H9 (cell line): Measurements from ENCODE around the gene PHC3. TPM values are rescaled to one million over a fixed set of nuclear protein-coding genes. Genes with fewer than 3 reads are reported as not detected.
A peak's percentile ranks its signal among the peaks of the same experiment; 100 is the strongest.

Experiments
- DNase-seq: peaks from one replicate; pipeline ENCODE4 v3.0.0-alpha.2; 2017
- H2AFZ ChIP-seq: one replicate; pipeline ENCODE4 v1.6.1; 2013; ENCODE audit warnings: mild to moderate bottlenecking, low read length, control low read depth, moderate library complexity
- H2AK5ac ChIP-seq: 2 replicates; pipeline ENCODE4 v1.6.1; 2013; ENCODE audit warnings: low read length, control low read depth, mixed read lengths; ENCODE audit not compliant: insufficient read length
- H2BK120ac ChIP-seq: one replicate; pipeline ENCODE4 v1.6.1; 2013; ENCODE audit warnings: low read depth, mild to moderate bottlenecking, low read length, control low read depth, inconsistent platforms; ENCODE audit not compliant: poor library complexity, severe bottlenecking
- H2BK12ac ChIP-seq: 2 replicates; pipeline ENCODE4 v1.6.1; 2013; ENCODE audit warnings: low read length, control low read depth, mixed read lengths, low read depth; ENCODE audit not compliant: insufficient read length
- H2BK15ac ChIP-seq: 2 replicates; pipeline ENCODE4 v1.6.1; 2013; ENCODE audit warnings: low read depth, low read length, control low read depth
- H2BK20ac ChIP-seq: one replicate; pipeline ENCODE4 v1.6.1; 2013; ENCODE audit warnings: low read depth, mild to moderate bottlenecking, low read length, control low read depth, inconsistent platforms; ENCODE audit not compliant: poor library complexity, severe bottlenecking
- H2BK5ac ChIP-seq: 2 replicates; pipeline ENCODE4 v1.6.1; 2013; ENCODE audit warnings: low read length, control low read depth, mixed read lengths; ENCODE audit not compliant: insufficient read length
- H3K14ac ChIP-seq: 2 replicates; pipeline ENCODE4 v1.6.1; 2013; ENCODE audit warnings: low read length, control low read depth; ENCODE audit not compliant: insufficient read depth
- H3K18ac ChIP-seq: 2 replicates; pipeline ENCODE4 v1.6.1; 2013; ENCODE audit warnings: low read depth, mild to moderate bottlenecking, mixed read lengths, low read length, control low read depth; ENCODE audit not compliant: insufficient read length
- H3K23ac ChIP-seq: 2 replicates; pipeline ENCODE4 v1.6.1; 2013; ENCODE audit warnings: low read length, control low read depth, mixed read lengths, low read depth; ENCODE audit not compliant: insufficient read length
- H3K23me2 ChIP-seq: 2 replicates; pipeline ENCODE4 v1.6.1; 2013; ENCODE audit warnings: low read depth, mild to moderate bottlenecking, mixed read lengths, low read length, control low read depth; ENCODE audit not compliant: insufficient read length, poor library complexity, severe bottlenecking
- H3K27ac ChIP-seq: 2 replicates; pipeline ENCODE4 v1.5.1; 2013; ENCODE audit warnings: low read length, control low read depth, mixed read lengths, low read depth; ENCODE audit not compliant: insufficient read length
- H3K27me3 ChIP-seq: 2 replicates; pipeline ENCODE4 v1.6.1; 2013; ENCODE audit warnings: low read length, control low read depth, inconsistent platforms; ENCODE audit not compliant: insufficient read depth
- H3K4ac ChIP-seq: 2 replicates; pipeline ENCODE4 v1.6.1; 2013; ENCODE audit warnings: low read depth, mild to moderate bottlenecking, control low read depth, inconsistent platforms, low read length, moderate library complexity
- H3K4me1 ChIP-seq: 2 replicates; pipeline ENCODE4 v1.6.1; 2013; ENCODE audit warnings: low read length, control low read depth, inconsistent platforms; ENCODE audit not compliant: insufficient read depth
- H3K4me2 ChIP-seq: 2 replicates; pipeline ENCODE4 v1.6.1; 2013; ENCODE audit warnings: low read length, control low read depth, mixed read lengths; ENCODE audit not compliant: insufficient read length, insufficient read depth
- H3K56ac ChIP-seq: 2 replicates; pipeline ENCODE4 v1.6.1; 2013; ENCODE audit warnings: low read depth, mild to moderate bottlenecking, mixed read lengths, low read length, control low read depth; ENCODE audit not compliant: insufficient read length
- H3K79me1 ChIP-seq: 2 replicates; pipeline ENCODE4 v1.6.1; 2013; ENCODE audit warnings: low read depth, mild to moderate bottlenecking, moderate library complexity, low read length, control low read depth, inconsistent platforms; ENCODE audit not compliant: insufficient read depth, poor library complexity, severe bottlenecking
- H3K79me2 ChIP-seq: 2 replicates; pipeline ENCODE4 v1.6.1; 2013; ENCODE audit warnings: low read length, control low read depth, inconsistent platforms; ENCODE audit not compliant: insufficient read depth
- H3K9ac ChIP-seq: 2 replicates; pipeline ENCODE4 v1.6.1; 2013; ENCODE audit warnings: low read length, control low read depth, mixed read lengths; ENCODE audit not compliant: insufficient read length; ENCODE audit errors: extremely low read depth
- H3K9me3 ChIP-seq: one replicate; pipeline ENCODE4 v1.6.1; 2013; ENCODE audit warnings: low read depth, low read length, inconsistent platforms; ENCODE audit not compliant: control insufficient read depth
- H3T11ph ChIP-seq: one replicate; pipeline ENCODE4 v1.6.1; 2013; ENCODE audit warnings: mild to moderate bottlenecking, low read length, control low read depth, inconsistent platforms
- H4K20me1 ChIP-seq: one replicate; pipeline ENCODE4 v1.6.1; 2013; ENCODE audit not compliant: control insufficient read depth, insufficient read length, insufficient read depth
- H4K5ac ChIP-seq: 2 replicates; pipeline ENCODE4 v1.6.1; 2013; ENCODE audit warnings: low read depth, mild to moderate bottlenecking, mixed read lengths, low read length, control low read depth; ENCODE audit not compliant: insufficient read length
- H4K8ac ChIP-seq: replicated peaks from 2 replicates; pipeline ENCODE4 v1.6.1; 2013; ENCODE audit warnings: low read length, control low read depth, mixed read lengths, low read depth; ENCODE audit not compliant: insufficient read length
- H4K91ac ChIP-seq: 2 replicates; pipeline ENCODE4 v1.6.1; 2013; ENCODE audit warnings: low read depth, mild to moderate bottlenecking, moderate library complexity, mixed read lengths, low read length, control low read depth; ENCODE audit not compliant: insufficient read length
- H3K27ac Mint-ChIP-seq, 3 experiments: 2 replicates in 2 of 3; 3 replicates in 1 of 3; pipeline ENCODE4 v1.8.0; 2020 to 2021; ENCODE audit warnings: mixed read lengths in 3 of 3, mild to moderate bottlenecking in 1 of 3, moderate library complexity in 1 of 3
- H3K27me3 Mint-ChIP-seq: 2 replicates; pipeline ENCODE4 v1.8.0; 2021; ENCODE audit warnings: low read depth, mild to moderate bottlenecking, moderate library complexity, mixed read lengths
- H3K36me3 Mint-ChIP-seq, 3 experiments: 2 replicates in 2 of 3; 3 replicates in 1 of 3; pipeline ENCODE4 v1.8.0; 2020 to 2021; ENCODE audit warnings: low read depth in 3 of 3, mixed read lengths in 3 of 3; ENCODE audit not compliant: insufficient read depth in 1 of 3
- H3K4me1 Mint-ChIP-seq, 2 experiments: 2 replicates each; pipeline ENCODE4 v1.8.0; 2020; ENCODE audit warnings: mixed read lengths in 2 of 2
- H3K4me3 Mint-ChIP-seq, 2 experiments: 2 replicates in 1 of 2; 3 replicates in 1 of 2; pipeline ENCODE4 v1.8.0; 2020 to 2021; ENCODE audit warnings: mild to moderate bottlenecking in 2 of 2, mixed read lengths in 2 of 2, moderate library complexity in 1 of 2
- H3K9me3 Mint-ChIP-seq, 2 experiments: 2 replicates in 1 of 2; 3 replicates in 1 of 2; pipeline ENCODE4 v1.8.0; 2020; ENCODE audit warnings: mild to moderate bottlenecking in 2 of 2, mixed read lengths in 2 of 2, moderate library complexity in 1 of 2
- CTCF ChIP-seq: fragments of 200-600 bp; sonication (generic); conservative IDR thresholded peaks from 3 replicates; pipeline ENCODE4 v1.8.0; 2021; ENCODE audit warnings: antibody characterized with exemption, mild to moderate bottlenecking
- WGBS: extraction: QIAGEN DNeasy Blood & Tissue Kit; methylation state at CpG from one replicate; pipeline ENCODE4 v1.1.7; 2013; ENCODE audit warnings: missing lambda C conversion rate, low lambda C conversion rate, mixed read lengths; ENCODE audit not compliant: insufficient read length; ENCODE audit errors: extremely low coverage; 5-methylcytosine and 5-hydroxymethylcytosine counted together
- total RNA-seq: library from RNA; stranded (reverse); gene quantifications from 2 replicates; pipeline ENCODE4 v1.2.1, GENCODE V29; 2021

The PHC3 gene
- total RNA-seq, 1 experiment from 2014 or later, result 26.4 TPM

GRCh38 chr3:170180079-170180907, 1.2 kb downstream of the PHC3 start:
- peaks cover 5% of the 10 kb centered on the region; the same call in 1 of the 2 replicates for H3K79me2 ChIP-seq
- H3K23me2 ChIP-seq, result peaks cover 10% of the 10 kb centered on the region
- H3K23ac ChIP-seq, result no peak overlapping the region
- no peak overlapping the region for H3T11ph ChIP-seq
- H3K9me3 ChIP-seq, result no peaks in the 10 kb centered on the region
- H3K9me3 Mint-ChIP-seq, result no peaks in the 10 kb centered on the region
- H3K4me3 Mint-ChIP-seq, result peak overlapping the region; percentile 99 to 100
- H2BK12ac ChIP-seq, result no peak overlapping the region
- WGBS, result no CpG with 5 or more reads among the region's 16 CpGs
- no peak overlapping the region for H3K27ac ChIP-seq
- H3K79me1 ChIP-seq, result no peaks in the 10 kb centered on the region
- no peaks in the 10 kb centered on the region for H3K27me3 Mint-ChIP-seq
- no peak overlapping the region for H3K4ac ChIP-seq
- TF ChIP-seq CTCF, result no peak
- no peak overlapping the region for H4K91ac ChIP-seq
- H3K14ac ChIP-seq, result 0 out of 2 replicates have a peak overlapping the region, but pooled peaks have one; percentile 83
- H4K5ac ChIP-seq, result no peak overlapping the region
- peak overlapping the region; percentile 70 to 89 (median 84); a peak in 5 of 7 replicates for H3K27ac Mint-ChIP-seq
- H4K20me1 ChIP-seq, result no peaks in the 10 kb centered on the region
- peaks cover 14 to 16% of the 10 kb centered on the region in 2 experiments for H3K4me1 Mint-ChIP-seq
- H3K4me1 ChIP-seq, result no peaks in the 10 kb centered on the region
- H2AK5ac ChIP-seq, result no peak overlapping the region
- H3K36me3 Mint-ChIP-seq, result peaks cover 13 to 28% (median 24%) of the 10 kb centered on the region in 3 experiments; a peak in 6 of 7 replicates
- no peak overlapping the region for H3K56ac ChIP-seq
- H3K9ac ChIP-seq, result peak overlapping the region; percentile 92
- no peak overlapping the region for H2BK20ac ChIP-seq
- H3K18ac ChIP-seq, result no peak overlapping the region
- H3K27me3 ChIP-seq, result no peaks in the 10 kb centered on the region
- H3K4me2 ChIP-seq, result peak overlapping the region; percentile 86
- no peak overlapping the region for H2BK15ac ChIP-seq
- no peak overlapping the region for H2BK120ac ChIP-seq
- H4K8ac ChIP-seq, result no peak overlapping the region
- no peak for DNase-seq
- no peak overlapping the region for H2BK5ac ChIP-seq
- H2AFZ ChIP-seq, result no peak overlapping the region
